ENCODE measurements around the gene ETV7.

Gene ETV7

DNA sequence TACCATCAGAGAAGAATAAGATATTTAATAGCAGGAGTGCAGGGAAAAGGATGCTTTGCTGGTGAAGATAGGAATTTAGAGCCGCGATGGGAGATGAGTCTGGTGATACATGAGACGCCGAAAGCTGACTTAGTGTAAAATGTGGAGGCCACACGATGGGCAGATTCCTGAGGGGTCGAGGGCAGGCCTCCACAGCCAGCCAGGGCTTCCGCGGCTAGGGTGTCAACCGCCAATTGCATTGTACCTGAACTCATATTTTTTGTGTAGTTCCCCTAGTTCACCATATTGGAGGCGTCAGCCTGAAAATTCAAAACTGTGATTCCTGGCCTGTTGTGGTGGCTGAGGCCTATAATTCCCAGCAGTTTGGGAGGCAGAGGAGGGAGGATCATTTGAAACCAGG is 8.5 kb downstream of the ETV7 start:
- TF ChIP-seq, protein P1, sequence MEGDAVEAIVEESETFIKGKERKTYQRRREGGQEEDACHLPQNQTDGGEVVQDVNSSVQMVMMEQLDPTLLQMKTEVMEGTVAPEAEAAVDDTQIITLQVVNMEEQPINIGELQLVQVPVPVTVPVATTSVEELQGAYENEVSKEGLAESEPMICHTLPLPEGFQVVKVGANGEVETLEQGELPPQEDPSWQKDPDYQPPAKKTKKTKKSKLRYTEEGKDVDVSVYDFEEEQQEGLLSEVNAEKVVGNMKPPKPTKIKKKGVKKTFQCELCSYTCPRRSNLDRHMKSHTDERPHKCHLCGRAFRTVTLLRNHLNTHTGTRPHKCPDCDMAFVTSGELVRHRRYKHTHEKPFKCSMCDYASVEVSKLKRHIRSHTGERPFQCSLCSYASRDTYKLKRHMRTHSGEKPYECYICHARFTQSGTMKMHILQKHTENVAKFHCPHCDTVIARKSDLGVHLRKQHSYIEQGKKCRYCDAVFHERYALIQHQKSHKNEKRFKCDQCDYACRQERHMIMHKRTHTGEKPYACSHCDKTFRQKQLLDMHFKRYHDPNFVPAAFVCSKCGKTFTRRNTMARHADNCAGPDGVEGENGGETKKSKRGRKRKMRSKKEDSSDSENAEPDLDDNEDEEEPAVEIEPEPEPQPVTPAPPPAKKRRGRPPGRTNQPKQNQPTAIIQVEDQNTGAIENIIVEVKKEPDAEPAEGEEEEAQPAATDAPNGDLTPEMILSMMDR (IDR thresholded peaks at IDR 0.05; ENCODE audit: poor library complexity, severe bottlenecking), result no peak
- DNase-seq (ENCODE audit: low spot score), result no peak
- Histone ChIP-seq H3K27me3 (ENCODE audit: insufficient read depth, poor library complexity, severe bottlenecking) (no peaks in the 10 kb centered on the region), H3K36me3 (ENCODE audit: low read depth) (no peaks in the 10 kb centered on the region), H3K4me1 (ENCODE audit: insufficient read depth, poor library complexity, severe bottlenecking) (no peaks in the 10 kb centered on the region), H3K9me3 (ENCODE audit: severe bottlenecking) (no peaks in the 10 kb centered on the region), H3K4me3 (ENCODE audit: severe bottlenecking) (no peak overlapping the region), H3K27ac (ENCODE audit: poor library complexity, severe bottlenecking) (no peak overlapping the region)
- no peak for ATAC-seq (ENCODE audit: low read depth)

DNA sequence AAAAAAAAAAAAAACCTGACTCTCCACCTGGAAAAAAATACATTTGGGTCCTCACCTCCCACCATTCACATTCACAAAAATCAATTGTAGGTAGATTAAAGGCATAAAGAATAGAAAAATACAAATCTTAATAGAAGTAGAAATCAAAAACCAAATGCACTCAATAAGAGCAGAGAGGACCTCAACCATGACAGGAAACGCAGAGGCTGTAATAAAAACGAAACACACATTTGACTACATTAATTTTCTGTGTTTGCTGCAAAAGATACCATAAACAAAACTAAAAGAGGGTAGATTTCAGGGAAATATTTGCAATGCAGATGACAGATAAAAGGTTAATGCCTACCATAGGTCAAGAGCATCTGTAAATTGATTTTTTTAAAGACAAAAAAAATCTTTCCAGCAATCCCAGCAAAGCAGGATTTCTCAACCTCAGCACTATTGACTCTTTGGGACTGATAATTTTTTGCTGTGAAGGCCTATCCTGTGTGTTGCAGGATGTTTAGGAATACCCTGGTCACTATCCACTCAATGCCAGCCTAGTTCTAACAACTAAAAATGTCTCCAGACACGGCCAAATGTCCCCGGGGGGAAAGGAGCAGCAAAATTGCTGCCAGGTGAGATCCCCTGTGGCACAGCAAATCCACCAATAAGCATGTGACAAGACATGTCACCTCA is 9.1 kb downstream of the ETV7 start:
- Histone ChIP-seq H3K9me3 (ENCODE audit: severe bottlenecking) (no peaks in the 10 kb centered on the region), H3K4me3 (ENCODE audit: severe bottlenecking) (no peak overlapping the region), H3K27me3 (ENCODE audit: insufficient read depth, poor library complexity, severe bottlenecking) (no peaks in the 10 kb centered on the region), H3K36me3 (ENCODE audit: low read depth) (no peaks in the 10 kb centered on the region), H3K27ac (ENCODE audit: poor library complexity, severe bottlenecking) (no peak overlapping the region), H3K4me1 (ENCODE audit: insufficient read depth, poor library complexity, severe bottlenecking) (no peaks in the 10 kb centered on the region)
- ATAC-seq (ENCODE audit: low read depth), result no peak
- TF ChIP-seq, protein P1 (IDR thresholded peaks at IDR 0.05; ENCODE audit: poor library complexity, severe bottlenecking), result no peak
- DNase-seq (ENCODE audit: low spot score), result no peak

DNA sequence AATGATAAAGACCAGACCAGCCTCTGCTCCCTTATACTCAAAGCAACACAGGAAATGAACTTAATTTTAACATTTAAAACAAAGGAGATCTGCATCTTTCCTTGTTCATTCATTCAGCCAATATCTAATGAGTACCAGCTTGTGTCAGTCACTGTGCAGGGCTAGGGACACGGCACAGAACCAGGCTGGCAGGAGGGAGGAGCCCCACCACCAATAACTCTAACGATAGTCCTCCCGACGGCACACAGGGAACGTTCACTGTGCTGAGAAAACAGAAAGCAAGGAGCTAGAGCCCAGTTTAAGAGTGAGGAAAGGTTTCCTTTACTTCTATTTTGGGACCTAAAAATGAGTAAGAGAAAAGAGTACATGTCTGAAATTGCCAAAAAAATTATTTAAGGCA is 9.9 kb downstream of the ETV7 start:
- H3K27me3 ChIP-seq (ENCODE audit: insufficient read depth, poor library complexity, severe bottlenecking), result no peaks in the 10 kb centered on the region
- ATAC-seq (ENCODE audit: low read depth) (no peak), DNase-seq (ENCODE audit: low spot score) (no peak)
- H3K9me3 ChIP-seq (ENCODE audit: severe bottlenecking), result no peaks in the 10 kb centered on the region
- no peak overlapping the region for H3K27ac ChIP-seq (ENCODE audit: poor library complexity, severe bottlenecking)
- TF ChIP-seq, protein P1 (IDR thresholded peaks at IDR 0.05; ENCODE audit: poor library complexity, severe bottlenecking), result no peak
- H3K36me3 ChIP-seq (ENCODE audit: low read depth), result no peaks in the 10 kb centered on the region
- H3K4me1 ChIP-seq (ENCODE audit: insufficient read depth, poor library complexity, severe bottlenecking), result no peaks in the 10 kb centered on the region
- no peak overlapping the region for H3K4me3 ChIP-seq (ENCODE audit: severe bottlenecking)

DNA sequence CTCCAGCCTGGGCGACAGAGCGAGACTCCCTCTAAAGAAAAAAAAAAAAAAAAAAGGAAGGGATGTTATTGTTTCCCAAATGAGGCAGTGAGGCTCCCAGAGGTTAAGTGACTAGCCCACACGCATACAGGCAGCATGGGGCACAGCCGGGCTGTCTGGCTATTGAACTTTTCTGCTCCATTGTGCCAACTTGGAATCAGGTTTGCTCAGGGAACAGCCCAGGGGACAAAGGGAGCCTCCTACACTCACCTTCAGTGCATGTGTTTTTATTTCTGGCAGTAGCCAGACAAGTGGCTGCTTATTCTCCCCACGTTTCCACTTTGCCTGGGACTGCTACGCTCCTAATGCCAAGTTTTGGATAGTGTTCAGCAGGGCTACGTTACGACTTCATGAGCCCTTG is 10.7 kb downstream of the ETV7 start:
- ATAC-seq (ENCODE audit: low read depth) (no peak), DNase-seq (ENCODE audit: low spot score) (no peak)
- Histone ChIP-seq H3K4me1 (ENCODE audit: insufficient read depth, poor library complexity, severe bottlenecking) (no peaks in the 10 kb centered on the region), H3K36me3 (ENCODE audit: low read depth) (no peaks in the 10 kb centered on the region), H3K4me3 (ENCODE audit: severe bottlenecking) (no peak overlapping the region), H3K27me3 (ENCODE audit: insufficient read depth, poor library complexity, severe bottlenecking) (no peaks in the 10 kb centered on the region), H3K9me3 (ENCODE audit: severe bottlenecking) (no peaks in the 10 kb centered on the region), H3K27ac (ENCODE audit: poor library complexity, severe bottlenecking) (no peak overlapping the region)
- TF ChIP-seq, protein P1 (IDR thresholded peaks at IDR 0.05; ENCODE audit: poor library complexity, severe bottlenecking), result no peak

DNA sequence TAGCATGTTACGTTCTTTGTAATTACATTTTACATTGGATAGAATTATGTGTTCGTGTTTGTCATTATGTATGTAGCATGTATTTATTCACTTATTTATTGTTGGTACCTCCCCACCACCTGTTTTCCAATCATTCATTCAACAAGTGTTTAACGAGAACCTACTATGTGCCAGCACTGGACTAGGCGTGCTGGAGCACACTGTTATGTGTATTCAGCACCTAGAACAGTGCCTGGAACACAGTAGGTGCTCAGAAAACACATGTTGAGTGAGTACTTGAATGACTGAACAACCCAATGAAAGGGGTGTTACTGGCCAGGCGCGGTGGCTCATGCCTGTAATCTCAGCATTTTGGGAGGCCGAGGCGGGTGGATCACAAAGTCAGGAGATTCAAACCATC is 11.3 kb downstream of the ETV7 start:
- H3K4me3 ChIP-seq (ENCODE audit: severe bottlenecking), result no peak overlapping the region
- H3K27me3 ChIP-seq (ENCODE audit: insufficient read depth, poor library complexity, severe bottlenecking), result no peaks in the 10 kb centered on the region
- no peaks in the 10 kb centered on the region for H3K36me3 ChIP-seq (ENCODE audit: low read depth)
- no peaks in the 10 kb centered on the region for H3K4me1 ChIP-seq (ENCODE audit: insufficient read depth, poor library complexity, severe bottlenecking)
- no peak overlapping the region for H3K27ac ChIP-seq (ENCODE audit: poor library complexity, severe bottlenecking)
- TF ChIP-seq, protein P1 (IDR thresholded peaks at IDR 0.05; ENCODE audit: poor library complexity, severe bottlenecking), result no peak
- no peaks in the 10 kb centered on the region for H3K9me3 ChIP-seq (ENCODE audit: severe bottlenecking)
- DNase-seq (ENCODE audit: low spot score) (no peak), ATAC-seq (ENCODE audit: low read depth) (no peak)
